GM12873 (cell line): ENCODE data around the gene HOXD9.

Source experiments
- TF ChIP-seq, protein P1 (sequence below): IDR thresholded peaks from 2 replicates; pipeline ENCODE4 v1.5.1; 2012; ENCODE audit warnings: low read depth, mild to moderate bottlenecking, moderate library complexity, low read length, control low read depth; ENCODE audit not compliant: insufficient read depth; ENCODE audit errors: missing control alignments

Gene HOXD9

DNA sequence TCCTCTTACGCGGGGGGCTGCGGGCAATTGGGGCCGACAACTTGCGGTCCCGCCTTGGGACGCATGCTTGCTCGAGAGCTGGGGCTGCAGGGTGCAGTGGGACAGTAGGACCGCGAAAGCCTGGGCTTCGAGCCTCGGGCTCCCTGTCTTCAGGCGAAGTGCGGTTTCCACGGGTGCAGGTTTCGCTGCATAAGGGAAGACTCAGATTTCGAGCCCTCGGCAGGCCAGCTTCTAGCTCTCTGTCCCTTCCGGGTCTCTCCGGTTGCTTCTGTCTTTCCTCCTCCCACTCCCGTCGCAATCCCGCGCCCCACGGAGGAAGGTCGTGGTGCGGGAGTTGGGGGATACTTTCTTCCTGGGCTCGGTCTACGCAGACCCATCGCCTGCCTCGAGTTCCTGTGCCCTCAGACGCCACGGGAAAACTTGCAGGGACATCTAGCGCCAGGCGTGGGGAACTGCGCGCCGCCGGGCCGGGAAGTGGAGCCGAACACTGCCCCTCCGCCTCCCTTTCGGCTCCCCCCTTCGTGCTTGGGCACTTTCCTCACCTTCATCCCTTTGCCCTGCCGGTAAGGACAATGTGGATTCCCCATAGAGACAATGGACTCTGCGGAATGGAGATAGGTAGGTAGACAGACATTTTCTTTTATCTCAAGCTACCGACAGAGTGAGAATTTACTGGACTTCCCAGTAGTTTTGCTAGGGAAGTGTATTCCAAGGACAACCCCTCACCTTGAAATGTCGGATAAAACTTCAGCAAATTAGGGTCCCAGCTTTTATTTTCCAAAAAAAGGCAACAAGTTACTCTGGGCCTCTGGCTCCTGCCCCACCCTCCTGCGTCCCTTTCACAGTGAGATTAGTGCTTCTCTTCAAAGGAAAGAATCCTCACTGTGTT lies 34.2 kb upstream of the HOXD9 start:
- TF ChIP-seq, protein P1, sequence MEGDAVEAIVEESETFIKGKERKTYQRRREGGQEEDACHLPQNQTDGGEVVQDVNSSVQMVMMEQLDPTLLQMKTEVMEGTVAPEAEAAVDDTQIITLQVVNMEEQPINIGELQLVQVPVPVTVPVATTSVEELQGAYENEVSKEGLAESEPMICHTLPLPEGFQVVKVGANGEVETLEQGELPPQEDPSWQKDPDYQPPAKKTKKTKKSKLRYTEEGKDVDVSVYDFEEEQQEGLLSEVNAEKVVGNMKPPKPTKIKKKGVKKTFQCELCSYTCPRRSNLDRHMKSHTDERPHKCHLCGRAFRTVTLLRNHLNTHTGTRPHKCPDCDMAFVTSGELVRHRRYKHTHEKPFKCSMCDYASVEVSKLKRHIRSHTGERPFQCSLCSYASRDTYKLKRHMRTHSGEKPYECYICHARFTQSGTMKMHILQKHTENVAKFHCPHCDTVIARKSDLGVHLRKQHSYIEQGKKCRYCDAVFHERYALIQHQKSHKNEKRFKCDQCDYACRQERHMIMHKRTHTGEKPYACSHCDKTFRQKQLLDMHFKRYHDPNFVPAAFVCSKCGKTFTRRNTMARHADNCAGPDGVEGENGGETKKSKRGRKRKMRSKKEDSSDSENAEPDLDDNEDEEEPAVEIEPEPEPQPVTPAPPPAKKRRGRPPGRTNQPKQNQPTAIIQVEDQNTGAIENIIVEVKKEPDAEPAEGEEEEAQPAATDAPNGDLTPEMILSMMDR: peak; percentile 77

DNA sequence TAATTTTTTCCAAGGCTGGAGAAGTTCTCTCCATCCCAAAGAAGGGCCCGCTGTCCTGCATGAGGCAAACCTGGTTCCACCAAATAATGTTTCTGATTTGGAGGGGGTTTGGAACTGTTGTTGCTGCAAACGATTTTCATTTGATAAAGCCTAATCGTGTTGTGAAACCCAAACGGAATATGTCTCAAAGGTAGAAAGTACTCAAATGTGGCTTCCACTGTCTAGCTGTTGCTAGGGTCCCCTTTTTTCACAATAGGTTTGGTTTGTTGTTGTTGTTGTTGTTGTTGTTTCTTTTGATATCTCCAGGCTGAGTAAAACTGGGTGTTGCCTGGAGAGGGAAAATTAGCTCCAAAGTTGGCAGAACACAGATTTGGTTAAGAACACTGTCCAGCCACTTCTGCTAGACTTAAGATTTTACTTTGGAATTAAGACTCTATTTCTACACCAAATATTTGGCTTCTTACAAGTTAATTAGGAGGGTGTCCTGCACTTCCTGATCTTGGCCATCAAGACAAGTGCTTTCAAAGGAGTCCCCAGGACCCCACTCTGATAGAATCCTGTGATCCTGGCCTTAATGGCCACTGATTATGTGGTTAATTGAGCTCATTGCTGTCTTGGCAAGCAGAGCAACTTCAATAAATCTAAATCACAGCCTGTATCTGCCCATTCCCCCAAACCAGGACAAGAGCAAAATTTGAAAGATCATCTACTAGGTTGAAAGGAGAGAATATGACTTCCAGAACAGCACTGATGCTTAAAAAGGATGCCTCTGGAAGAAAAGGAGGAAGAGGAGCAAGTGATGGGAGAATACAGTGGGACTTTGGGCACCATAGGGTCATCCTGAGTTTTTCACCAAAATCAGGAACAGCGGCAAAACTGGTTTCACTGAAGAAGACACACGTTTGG lies 33.3 kb upstream of the HOXD9 start:
- TF ChIP-seq, protein P1: no peak

DNA sequence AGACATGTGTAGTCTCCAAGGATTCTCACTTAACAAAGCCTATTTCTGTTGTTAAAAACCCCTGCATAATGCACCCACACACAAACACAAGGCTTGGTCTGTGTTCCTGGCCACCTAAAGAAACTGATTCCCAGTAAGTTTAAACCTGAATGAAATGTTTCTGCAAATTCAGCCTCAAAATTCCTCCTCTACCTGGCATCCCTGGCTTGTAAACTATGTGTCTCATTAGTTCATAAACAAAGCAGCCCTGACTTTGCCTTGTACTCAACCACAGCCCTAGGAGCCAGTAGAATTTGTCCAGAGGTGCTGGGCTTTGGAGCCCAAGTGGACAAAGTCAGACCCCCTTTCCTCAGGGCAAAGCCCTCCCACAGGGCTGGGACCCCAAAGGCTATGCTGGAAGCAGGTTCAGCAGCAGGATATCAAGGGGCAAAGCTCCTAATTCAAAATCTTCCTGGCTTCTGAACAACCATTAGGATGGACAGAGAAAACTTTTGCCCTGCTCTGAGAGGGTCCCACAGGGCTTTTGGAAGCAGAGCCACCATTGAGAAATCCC lies 32.6 kb upstream of the HOXD9 start:
- TF ChIP-seq, protein P1: no peak

DNA sequence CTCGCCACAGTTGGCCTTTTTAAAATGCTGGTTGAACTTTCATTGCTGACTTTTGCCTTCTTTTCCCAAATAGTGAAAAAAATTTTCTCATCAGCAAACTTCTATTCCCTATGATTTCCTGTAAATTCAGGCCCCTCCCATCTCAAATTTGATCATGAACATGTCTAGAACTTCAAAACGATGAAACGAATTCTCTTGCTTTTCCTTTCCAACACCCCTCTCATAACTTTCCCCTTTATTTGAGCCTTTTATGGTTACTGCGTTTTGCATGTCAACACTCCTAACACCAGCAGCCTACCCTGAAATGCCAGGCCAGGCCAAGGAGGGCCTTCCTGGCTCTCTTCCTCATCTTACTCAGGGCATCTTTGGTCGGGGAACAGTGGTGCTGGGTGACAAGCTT lies 31.7 kb upstream of the HOXD9 start:
- TF ChIP-seq, protein P1: no peak

DNA sequence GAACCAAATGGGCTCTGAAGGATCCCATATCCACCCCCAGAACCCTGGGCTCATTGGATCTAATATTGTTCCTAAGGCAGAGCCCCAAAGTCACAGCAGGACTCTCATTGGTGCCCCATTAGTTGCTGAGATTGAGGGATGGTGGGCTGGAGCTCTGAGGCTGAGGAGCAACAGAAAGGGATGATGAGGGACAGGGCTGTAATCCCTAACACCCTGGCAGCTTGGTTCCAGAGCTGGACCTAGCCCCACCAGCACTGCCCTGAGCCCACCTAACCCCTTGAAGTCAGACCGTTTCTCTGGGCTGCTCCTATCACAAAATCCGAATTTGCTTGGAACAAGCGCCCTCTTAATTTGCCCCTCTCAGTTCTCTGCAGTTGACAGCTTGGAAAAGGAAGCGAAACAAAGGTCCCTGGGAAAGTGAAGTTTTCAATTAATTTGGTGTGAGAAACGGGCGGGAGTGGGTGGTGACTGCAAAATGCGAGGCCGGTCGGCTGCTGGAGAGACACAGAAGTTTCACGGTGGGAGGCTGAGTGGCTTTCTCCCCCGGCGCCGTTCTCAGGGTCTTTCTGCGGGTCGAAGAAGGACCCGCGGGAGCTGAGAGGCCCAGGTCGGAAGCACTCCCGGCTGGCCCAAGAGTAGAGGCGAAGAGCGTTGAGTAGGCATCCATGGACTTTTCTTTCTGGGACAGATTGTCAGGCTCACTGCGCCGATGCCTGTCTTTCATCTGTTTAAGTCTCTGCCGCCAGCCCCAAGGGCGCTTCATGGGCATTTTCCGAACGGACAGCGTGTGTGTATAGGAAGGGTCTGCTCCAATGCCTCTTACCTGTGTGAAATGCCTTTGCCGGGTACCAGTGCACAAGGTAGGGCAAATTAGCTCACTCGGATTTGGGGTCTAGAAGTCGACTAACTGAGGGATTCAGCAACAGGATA lies 30.9 kb upstream of the HOXD9 start:
- TF ChIP-seq, protein P1: no peak

DNA sequence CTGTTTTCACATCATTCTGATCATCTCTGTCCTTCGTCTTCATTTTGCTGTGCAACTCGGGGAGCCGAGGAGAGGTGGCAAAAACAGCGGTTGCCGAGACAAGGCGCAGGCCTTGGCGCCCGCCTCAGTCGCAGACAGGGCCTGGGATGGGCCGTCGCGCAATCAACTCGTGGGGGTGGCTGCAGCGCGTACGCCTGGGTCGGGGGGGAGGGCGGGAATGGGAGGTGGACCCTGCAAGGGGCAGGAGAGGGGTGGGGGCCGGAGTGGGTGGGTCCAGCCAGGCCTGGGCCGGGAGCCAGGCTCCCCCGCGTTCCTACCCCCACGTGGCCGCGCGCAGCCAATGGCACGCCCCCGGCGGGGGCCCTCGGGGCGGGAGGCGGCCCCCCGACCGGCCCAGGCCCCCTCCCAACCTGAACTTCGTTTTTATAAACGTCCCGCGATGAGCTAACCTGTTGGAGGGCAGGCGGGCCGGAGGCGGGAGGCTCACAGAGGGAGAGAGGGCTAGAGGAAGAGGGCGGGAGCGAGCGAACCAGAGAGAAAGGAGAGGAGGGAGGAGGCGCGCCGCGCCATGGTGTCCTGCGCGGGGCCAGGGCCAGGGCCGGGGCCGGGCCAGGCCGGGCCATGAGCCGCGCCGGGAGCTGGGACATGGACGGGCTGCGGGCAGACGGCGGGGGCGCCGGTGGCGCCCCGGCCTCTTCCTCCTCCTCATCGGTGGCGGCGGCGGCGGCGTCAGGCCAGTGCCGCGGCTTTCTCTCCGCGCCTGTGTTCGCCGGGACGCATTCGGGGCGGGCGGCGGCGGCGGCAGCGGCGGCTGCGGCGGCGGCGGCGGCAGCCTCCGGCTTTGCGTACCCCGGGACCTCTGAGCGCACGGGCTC lies 30.0 kb upstream of the HOXD9 start, which contains the start of gene HOXD13:
HOXD13 (plus strand) TSS at position 452 of the 875 bp plus-strand sequence; CDS start at position 622, 170 bp downstream.
- TF ChIP-seq, protein P1: no peak
